Limb (tissue), 2 donors: ENCODE measurements around the gene PRR18.
"Not testable (repeated sequence)": the region's sequence is repeated elsewhere in the genome, so short reads cannot be mapped to it uniquely, and the experiment has no call there.

Experiments
- DNase-seq, 2 donors: peaks; one replicate each; pipeline ENCODE4 v3.0.0-alpha.2; 2016; ENCODE audit errors: extremely low spot score in 2 of 2

PRR18 gene, protein sequence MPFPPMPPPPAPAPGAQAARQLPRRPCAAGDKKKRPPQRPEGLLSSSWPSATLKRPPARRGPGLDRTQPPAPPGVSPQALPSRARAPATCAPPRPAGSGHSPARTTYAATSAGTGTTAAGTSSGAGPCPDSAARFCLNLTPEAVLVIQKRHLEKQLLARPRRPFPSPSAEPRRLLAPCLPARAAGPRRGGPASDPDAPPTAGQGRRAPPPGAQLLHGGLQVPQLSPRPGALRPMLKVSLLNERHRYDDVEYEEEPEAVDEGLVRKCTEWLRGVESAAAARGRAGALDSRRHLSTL

DNA sequence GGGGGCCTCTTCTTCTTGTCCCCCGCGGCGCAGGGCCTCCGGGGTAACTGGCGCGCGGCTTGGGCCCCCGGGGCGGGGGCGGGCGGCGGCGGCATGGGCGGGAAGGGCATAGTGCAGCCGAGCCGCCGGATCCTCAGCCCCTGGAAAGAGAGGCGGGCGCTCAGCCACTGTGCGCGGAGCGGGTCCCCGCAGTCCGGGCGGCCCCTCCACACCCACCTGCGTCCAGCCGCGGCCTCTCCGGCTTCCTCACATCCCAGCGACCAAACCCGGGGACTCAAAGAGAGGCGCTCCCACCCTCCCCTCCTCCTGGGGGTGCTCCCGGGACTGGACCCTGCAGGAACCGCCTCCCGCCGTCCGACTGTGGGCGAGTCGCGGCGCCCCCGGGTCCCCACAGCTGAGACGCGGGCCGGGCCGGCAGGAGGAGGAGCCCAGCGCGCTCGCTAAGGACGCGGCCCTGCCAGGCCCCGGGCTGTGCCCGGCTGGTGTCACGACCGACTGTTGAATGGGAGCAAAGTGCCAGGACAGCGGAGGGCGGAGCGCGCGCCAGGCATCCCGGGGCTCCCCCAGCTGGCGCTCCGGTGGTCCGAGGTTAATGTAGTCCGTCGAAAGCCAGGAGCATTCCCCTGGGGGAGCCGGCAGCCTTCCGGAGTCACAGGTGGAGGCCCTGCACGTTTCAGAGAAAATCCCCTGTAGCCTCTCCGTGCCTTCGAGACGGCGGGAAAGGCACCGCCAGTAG lies at the start of gene PRR18:
TSS of gene PRR18 (minus strand) at position 360 of the 736 bp plus-strand sequence. CDS start at position 110, 250 bp downstream.
- peak in 1 of 2 donors; percentile 56 for DNase-seq

DNA sequence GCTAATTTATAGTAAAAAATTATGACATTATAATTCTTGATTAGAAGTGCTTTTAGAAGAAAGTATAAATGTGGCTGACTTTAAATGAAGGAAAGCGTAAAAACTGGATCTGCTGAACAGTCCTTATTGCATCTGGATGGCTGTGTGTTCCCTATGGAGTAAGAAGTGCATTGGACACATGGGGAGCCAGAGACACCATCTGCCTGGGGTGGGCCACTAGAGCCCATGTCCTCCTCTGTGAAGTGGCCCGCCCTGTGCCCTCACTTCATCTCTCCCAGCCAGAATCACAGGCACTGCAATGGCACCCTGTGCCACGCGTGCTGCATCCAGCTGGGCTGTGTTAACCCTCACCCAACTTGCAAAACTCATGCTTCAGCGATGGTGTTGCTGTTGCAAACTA lies 47.4 kb upstream of the PRR18 start:
- no peak for DNase-seq

DNA sequence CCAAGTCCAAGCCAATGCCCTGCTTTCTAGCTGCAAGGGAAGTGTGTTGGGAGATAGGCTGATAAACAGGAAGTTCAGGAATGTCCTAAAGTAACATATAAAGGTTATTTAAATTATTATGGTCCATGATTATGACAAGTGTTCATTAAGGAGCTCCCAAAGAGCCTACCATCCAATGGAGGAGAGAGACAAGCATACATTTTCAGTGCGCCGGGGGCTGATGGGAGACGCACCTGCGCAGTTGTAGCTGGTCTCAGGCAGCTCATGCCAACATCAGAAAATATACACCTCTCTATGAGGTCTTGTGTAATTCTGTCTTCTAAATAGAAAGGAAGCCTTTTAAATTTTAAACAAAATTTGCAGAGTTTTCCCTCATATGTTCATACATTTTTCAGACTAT lies 46.8 kb upstream of the PRR18 start:
- no peak for DNase-seq

DNA sequence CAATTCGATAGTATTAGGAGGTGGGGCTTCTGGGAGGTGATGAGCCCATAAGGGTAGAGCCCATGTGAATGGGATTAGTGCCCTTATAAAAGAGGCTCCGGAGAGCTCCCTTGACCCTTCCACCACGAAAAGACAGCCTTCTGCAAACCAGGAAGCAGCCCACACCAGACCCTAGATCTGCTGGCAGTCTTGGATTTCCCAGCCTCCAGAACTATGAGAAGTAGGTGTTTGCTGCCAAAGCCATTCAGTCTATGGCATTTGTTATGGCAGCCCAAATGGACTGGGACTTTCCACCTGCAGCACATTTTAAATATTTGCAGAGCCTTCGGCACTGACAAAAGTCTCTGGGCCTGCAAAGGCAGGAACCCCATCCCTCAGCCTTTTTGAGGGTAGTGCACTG lies 46.0 kb upstream of the PRR18 start:
- DNase-seq = no peak

DNA sequence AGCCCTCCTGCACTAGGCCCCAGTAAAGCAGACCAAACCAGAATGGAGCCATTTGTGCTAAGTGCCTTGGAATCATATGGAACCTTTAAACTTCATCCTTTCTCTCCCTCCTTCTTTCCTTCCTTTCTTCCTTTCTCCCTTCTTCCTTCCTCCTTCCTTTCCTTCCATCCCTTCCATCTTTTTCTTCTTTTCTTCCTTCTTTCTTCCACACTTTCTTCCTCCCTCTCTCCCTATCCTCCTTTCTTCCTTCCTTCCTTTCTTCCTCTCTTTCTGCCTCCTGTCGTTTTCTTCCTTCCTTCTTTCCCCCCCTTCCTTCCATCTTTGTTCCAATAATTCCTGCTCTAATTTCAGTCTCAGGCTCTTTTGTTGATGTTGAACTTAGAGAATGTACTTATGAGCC lies 45.3 kb upstream of the PRR18 start:
- DNase-seq = no peak

DNA sequence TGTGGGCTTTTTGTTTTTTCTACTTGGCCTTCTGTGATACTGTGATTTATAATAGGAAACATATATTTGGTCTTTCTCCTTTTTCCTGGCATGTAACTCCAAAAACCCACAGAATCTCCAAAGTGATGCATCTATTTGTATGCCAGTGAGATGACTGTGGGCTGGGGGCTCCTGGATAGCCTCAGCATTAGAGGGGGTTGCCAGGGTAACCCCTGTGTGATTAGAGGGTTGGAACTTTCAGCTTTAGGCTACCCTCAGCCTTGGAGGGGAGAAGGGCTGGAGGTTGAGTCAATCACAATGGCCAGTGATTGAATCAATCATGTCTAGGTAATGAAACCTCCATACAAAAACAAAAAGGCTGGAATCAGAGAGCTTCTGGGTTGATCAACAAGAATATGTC lies 44.7 kb upstream of the PRR18 start:
- DNase-seq = no peak

DNA sequence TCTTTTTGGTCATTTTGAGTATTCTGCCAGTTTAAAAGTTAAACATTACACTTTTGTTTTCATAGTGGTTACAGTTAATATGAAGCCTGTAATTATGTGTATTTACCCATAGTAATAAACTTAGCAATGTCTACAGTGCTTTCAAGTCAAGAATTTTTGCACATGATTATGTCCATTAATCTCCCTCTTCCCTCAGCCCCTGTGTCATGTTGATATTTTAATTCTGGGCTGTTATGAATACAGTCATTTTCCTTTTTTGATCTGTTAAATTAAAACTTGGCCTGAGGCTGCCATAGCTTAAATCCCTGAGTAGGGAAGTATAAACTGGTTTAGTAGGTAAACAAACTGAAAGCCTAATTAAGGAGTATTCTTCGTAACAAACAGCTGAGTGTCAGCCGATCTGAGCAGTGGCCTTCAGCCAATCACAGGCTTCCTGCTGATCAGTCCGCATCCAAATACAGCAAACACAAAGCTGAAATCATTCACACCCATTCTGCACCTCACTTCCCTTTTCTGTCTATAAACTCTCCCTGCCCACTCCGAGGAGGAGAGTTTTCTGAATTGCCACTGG lies 43.6 kb upstream of the PRR18 start:
- no peak for DNase-seq

DNA sequence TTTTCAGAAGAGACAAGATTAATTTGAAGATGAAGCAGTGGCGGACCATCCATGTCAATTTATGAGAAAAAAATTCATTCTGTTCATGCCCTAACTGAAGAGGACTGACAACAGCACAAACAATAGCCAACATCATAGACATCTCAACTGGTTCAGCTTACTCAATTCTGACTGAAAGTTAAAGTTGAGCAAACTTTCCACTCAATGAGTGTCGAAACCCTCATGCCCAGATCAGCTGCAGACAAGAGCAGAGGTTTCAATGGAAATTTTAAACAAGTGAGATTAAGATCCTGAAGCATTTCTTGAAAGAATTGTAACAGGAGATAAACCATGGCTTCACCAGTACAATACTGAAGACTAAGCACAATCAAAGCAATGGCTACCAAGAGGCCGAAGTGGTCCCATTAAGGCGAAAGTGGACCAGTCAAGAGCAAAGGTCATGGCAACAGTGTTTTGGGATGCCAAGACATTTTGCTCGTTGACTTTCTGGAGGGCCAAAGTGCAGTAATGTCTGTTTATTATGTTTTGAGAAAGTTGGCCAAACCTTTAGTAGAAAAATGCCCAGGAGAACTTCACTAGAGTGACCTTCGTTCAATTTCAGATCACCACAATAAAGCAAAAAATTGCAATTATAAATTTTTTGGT lies 40.2 kb upstream of the PRR18 start:
- DNase-seq = no peak

DNA sequence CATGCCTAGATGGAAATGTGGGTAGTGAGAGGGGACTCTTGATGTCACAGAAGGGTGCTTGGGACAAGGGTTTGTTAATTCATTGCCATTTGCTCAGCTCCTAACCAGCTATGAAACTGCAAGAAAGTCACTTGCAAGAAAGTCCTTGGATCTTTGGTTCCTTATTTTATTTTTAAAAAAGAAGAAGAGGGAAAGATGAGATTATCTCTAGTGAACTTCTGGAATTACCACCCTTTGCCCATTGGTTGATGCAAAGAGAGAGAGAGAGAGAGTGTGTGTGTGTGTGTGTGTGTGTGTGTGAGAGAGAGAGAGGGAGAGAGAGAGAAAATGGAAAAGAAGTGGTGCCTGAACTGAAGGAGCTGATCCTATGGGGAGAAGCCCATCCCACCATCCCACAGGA lies 38.8 kb upstream of the PRR18 start:
- DNase-seq = no peak

DNA sequence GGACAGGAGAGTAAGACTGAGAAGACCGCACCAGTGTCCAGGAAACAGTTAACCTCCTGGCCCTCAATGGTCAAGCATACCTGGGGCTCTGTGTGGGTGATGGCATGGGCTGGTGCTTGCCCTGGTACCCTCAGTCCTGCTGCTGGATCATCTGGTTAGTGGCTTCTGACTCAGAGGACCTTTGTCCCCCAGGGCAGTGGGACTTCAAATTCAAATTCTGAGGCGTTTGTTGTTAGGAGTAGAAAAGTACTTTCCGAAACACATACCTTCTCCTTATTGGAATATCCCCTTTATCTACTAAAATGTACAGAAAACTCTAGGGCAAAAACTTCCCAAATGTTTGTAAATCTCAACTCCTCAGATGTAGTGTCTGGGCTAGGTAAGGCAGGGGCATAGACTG lies 38.3 kb upstream of the PRR18 start:
- DNase-seq = no peak

DNA sequence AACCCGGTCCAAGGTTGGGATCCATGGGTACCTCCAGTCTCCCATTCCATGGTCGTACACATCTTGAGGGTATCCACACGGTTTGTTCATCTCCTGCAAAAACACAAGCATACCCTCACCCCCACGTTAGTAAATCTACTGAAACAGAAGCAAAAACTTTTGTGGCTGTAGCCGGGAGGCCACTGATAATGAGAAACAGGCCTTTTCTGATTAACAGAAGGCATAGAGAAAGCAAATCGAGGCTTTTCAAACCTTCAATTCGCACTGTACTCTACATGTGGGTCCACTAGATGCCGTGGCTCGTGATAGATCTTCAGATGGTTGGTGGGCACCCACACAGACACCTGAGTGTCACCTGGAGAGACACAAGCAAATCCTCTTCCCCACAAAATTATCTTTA lies 37.5 kb upstream of the PRR18 start:
- DNase-seq = not testable (repeated sequence)

DNA sequence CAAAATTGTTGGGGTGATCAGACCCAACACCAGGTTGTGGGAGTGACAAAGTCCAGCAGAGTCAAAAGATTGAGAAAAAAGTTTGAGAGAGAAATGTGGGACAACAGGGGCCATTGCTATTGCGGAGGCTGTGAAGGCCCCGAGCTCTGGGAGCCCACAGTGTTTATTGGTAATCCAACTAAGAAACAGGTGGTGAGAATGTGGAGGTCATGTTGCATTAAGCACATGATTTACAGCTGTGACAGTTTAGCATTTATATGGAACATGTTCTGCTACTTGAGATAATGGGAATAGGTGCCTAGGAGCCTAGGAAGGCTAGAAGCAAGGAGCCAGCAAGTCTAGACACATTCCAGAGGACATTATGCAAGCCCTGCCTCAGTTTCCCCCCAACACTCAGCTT lies 36.7 kb upstream of the PRR18 start:
- DNase-seq = not testable (repeated sequence)

DNA sequence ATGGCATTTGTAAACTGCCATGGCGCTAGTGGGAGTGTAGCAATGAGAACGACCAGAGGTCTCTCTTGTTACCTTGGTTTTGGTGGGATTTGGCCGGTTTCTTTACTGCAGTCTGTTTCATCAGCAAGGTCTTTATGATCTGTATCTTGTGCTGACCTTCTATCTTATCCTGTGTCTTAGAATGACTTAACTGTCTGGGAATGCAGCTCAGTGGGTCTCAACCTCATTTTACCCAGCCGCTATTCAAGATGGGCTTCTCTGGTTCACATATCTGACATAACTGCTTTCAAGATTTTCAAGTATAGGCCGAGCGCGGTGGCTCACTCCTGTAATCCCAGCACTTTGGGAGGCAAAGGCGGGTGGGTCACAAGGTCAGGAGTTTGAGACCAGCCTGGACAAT lies 36.0 kb upstream of the PRR18 start:
- DNase-seq = no peak

DNA sequence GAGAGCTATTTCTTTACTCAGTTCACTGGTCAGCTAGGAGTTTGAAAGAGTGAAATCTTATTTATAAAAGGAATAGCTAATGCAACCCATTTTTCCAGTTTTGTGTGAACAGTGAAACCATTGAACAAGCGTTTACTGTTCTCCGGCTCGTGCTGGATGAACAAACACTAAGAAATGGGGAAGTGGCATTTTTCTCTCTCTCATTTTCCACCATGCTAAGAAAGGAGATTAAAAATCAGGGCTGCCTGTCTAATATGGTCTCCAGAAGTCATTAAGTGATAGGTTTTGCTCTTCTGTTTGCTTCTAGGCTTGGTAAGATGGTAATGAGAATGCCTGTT lies 34.9 kb upstream of the PRR18 start:
- no peak for DNase-seq

DNA sequence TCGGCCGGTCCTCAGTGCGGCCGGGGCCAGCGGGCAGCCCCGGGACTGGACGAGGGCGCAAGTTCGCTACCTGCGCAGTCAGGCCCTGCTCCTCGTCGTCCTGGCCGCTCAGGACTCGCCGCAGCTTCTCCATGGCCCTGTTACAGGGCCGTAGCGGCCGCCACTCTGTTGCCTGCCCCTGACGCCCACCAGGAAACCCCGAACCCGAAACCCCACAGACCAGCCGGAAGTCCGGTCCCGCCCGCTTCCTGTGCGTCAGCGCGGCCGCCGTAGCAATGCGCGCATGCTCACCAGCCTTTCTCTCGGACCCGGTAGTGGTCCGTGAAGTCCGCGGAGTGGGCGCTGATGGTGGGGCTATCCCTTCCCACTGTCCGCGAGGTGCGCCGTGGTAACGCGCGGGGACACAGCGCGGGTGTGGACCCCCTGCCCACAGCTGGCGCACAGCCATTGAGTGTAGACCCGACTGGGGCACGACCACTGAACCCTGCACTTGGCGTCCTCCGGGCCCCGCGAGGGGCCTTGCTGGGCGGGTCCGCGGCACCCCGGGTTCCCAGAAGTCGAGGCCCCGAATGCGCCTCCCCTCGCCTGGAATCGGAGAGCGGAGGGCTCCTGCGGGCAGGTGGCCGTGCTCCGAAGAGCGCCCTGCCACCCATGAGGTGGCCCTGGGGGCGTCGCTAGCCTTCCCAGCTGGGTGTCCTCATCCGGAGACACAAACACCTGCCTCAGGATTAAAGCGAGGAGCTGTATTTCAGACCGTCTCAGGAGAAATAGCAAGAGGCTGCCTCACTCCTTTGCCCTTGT lies 34.4 kb upstream of the PRR18 start, which contains the start of gene SFT2D1:
TSS of gene SFT2D1 (minus strand) at position 197 of the 801 bp plus-strand sequence. CDS start at position 133, 64 bp downstream.
- peak; percentile 86 to 94 for DNase-seq

DNA sequence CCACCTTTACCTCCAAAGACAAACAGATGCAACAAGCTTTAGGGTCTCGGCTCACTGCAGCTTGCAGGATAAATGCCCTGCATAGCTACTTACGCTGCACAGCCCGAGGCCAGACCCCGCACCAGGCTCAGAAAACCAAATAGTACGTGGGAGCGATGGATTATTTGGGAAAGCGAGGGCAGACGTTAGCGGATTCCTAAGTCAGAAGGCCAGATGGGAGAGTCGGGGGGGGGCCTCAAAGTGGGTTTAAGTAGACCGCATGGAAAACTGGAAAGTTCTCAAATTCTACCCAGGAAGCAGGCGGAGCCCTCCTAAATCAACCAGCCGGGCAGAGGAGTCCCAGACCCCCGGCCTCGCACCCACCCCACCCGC lies 33.8 kb upstream of the PRR18 start:
- peak in 1 of 2 donors; percentile 15 for DNase-seq

DNA sequence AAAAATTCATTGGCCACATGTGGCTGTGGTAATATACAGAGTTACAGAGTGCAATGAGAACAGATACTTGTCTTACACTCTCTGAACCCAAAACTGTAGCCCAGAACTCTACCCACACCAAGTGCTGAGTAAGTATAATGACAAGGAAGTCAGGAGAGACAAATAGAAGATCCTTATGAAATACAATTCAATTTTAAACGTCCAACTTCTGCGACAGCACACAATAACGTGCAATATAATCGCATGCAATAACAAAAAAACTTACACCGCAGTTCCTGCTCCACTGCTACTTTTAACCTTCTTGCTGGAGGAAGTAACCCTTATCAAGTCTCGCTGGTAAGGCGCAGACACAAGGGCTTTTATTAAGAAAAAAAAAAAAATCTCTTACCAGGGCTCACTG lies 33.3 kb upstream of the PRR18 start:
- DNase-seq = no peak

DNA sequence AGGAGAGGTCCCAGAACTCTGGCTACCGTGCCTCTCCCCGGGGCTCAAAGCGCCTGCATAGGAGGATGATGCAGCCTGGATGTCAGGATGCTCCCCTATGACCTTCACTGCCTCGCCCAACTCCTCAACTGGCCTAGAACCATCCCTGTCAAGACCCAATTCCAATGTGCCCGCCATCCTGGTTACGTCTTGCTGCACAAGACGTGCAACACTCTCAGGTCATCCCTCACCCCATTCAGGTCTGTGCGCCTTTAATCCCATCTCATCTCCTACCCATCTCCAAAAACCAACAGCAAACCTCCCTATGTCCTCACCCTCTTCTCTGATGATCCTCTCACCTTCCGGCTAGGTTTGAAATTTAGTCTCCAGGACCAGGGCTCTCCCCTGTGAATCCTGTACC lies 30.7 kb upstream of the PRR18 start:
- DNase-seq = no peak

DNA sequence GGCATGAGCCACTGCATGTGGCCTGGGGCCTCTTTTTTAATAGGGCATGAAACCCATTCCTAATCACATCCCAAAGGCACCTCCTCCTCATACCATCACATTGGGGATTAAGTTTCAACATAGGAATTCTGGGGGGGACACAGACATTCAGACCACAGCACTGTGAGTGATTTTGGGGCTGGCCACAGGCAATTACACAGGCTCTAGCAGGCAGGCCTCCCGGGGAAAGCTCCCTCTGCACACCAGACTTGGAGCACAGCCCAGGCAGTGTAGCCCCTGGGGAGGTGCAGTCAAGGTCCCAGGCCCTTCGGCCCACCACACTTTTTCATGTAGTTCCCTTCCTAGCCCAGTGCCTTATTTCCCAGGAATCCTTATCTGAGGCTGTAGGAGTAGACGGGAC lies 28.7 kb upstream of the PRR18 start:
- DNase-seq = no peak

DNA sequence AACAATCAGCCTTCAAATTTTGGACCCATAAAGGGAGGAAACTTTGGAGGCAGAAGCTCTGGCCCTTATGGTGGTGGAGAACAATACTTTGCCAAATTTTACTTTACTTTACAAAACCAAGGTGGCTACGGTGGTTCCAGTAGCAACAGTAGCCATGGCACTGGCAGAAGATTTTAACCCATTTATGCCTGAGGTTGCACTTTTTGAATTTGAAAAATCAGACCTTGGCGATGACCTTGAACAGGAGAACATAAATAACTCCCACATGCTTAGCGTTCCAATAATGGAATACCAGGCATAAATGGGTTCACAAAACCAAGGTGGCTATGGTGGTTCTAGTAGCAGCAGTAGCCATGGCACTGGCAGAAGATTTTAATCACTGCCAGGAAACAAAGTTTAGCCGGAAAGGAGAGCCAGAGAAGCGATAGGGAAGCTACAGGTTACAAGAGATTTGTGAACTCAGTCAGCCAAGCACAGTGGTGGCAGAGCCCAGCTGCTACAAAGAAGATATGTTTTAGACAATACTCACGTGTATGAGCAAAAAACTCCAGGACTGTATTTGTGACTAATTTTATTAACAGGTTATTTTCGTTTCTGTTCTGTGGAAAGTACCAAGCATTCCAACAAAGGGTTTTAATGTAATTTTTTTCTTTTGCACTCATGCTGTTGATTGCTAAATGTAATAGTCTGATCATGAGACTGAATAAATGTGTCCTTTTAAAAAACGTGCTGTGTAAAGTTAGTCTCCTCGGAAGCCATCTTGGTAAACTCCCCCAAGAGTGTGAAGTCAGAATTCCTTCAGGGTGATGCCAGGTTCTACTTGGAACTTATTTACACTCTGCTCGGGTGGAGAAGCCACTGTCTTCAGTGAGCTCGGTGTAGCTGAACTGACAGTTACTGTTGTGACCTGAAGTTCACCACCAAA lies 27.4 kb upstream of the PRR18 start:
- DNase-seq = no peak
